ENCODE measurements around the gene ZNF550. TPM values are rescaled to one million over a fixed set of nuclear protein-coding genes. Genes with fewer than 3 reads are reported as not detected.

The ZNF550 gene
- total and polyA plus RNA-seq, 2 donors (not counting 1 experiment from before 2014, with no cell fraction given) = 18.0 to 31.1 TPM

DNA sequence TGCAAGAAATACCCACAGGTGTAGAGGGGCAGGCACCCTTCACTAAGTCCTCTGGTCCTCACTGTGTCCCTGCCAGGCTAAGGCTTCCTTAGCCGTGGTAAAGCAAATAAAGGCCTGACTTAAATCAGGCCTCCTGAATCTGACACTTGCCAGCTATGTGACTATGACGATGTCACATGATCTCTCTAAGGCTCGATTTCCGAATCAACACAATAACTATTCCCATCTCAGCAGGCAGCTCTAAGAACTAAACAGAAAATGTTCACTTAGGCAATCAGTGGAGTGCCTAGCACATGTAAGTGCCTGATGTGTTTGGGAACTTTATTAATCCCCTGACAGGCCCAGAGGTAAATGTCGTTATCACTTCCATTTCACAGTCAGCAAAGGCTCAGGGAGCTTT is 2.0 kb downstream of the ZNF550 start:
- peaks cover 45% of the 10 kb centered on the region for H3K79me2 ChIP-seq (ENCODE audit: control insufficient read depth, insufficient read depth, low read length)
- intact Hi-C loops (cut with micrococcal nuclease) = loop anchor here (2.0 kb wide), 1 partner anchor 75 kb away; the partner anchor contains the start of gene ZNF211
- no peak overlapping the region for H3K4me2 ChIP-seq (replicated peaks; ENCODE audit: low read depth, low read length, poor library complexity, severe bottlenecking)
- 100% methylated on average over 1 of the region's 5 CpGs for WGBS (ENCODE audit: insufficient coverage)
- H2AFZ ChIP-seq (ENCODE audit: insufficient read depth, low read depth, low read length, poor library complexity, severe bottlenecking) = no peak overlapping the region
- Mint-ChIP-seq H3K27me3 (peaks cover 8% of the 10 kb centered on the region), H3K9me3 (ENCODE audit: insufficient read depth) (peaks cover 2% of the 10 kb centered on the region), H3K27ac (no peak overlapping the region), H3K4me1 (peaks cover 30% of the 10 kb centered on the region), H3K4me3 (peak overlapping the region; percentile 94)
- H3K9ac ChIP-seq (ENCODE audit: low read length) = no peak overlapping the region
- ATAC-seq (ENCODE audit: low read depth) = no peak
- CTCF ChIA-PET = no interaction called here
- H3K27ac ChIP-seq (ENCODE audit: low read length in 2 of 2) = no peak overlapping the region
- no peak overlapping the region for H3K4me3 ChIP-seq (ENCODE audit: control extremely low read depth in 1 of 5, extremely low read depth in 1 of 5, insufficient read depth in 1 of 5, low read depth in 2 of 5, low read length in 4 of 5)
- peaks cover 0 to 4% (median 0%) of the 10 kb centered on the region in 4 experiments for H3K27me3 ChIP-seq (replicated peaks in 1 of 4; ENCODE audit: control extremely low read depth in 1 of 4, control insufficient read depth in 3 of 4, insufficient read depth in 4 of 4, low read length in 3 of 4)
- H3K36me3 ChIP-seq (replicated peaks in 1 of 2; ENCODE audit: control extremely low read depth in 1 of 2, control insufficient read depth in 1 of 2, extremely low read depth in 1 of 2, insufficient read depth in 2 of 2, low read length in 1 of 2) = peaks cover 4 to 22% of the 10 kb centered on the region in 2 experiments
- H4K20me1 ChIP-seq (ENCODE audit: control insufficient read depth, insufficient read depth, low read length, poor library complexity, severe bottlenecking) = peaks cover 5% of the 10 kb centered on the region
- H3K4me1 ChIP-seq (ENCODE audit: control insufficient read depth in 2 of 2, insufficient read depth in 2 of 2, low read length in 2 of 2) = peaks cover 19 to 21% of the 10 kb centered on the region in 2 donors
- H3K9me3 ChIP-seq (ENCODE audit: control extremely low read depth in 1 of 3, control insufficient read depth in 2 of 3, insufficient read depth in 1 of 3, low read length in 2 of 3) = peaks cover 5 to 20% (median 9%) of the 10 kb centered on the region in 3 donors
- POLR2A ChIA-PET = no interaction called here
- DNase-seq = no peak
- no peak for TF ChIP-seq EZH2 (IDR thresholded peaks at IDR 0.05; ENCODE audit: borderline replicate concordance, insufficient read depth, low read depth, low read length, poor library complexity, severe bottlenecking)
- no peak for TF ChIP-seq CTCF (IDR thresholded peaks at IDR 0.05)

GRCh38 chr19:57552432-57552831 is 7.2 kb downstream of the ZNF550 start:
- no peak for TF ChIP-seq EZH2 (IDR thresholded peaks at IDR 0.05; ENCODE audit: borderline replicate concordance, insufficient read depth, low read depth, low read length, poor library complexity, severe bottlenecking)
- TF ChIP-seq CTCF (IDR thresholded peaks at IDR 0.05) = no peak
- ChIA-PET POLR2A (no interaction called here), CTCF (no interaction called here)
- Histone ChIP-seq H3K27me3 (replicated peaks in 1 of 4; ENCODE audit: control extremely low read depth in 1 of 4, control insufficient read depth in 3 of 4, insufficient read depth in 4 of 4, low read length in 3 of 4) (no peaks in the 10 kb centered on the region), H3K27ac (ENCODE audit: low read length in 2 of 2) (no peak overlapping the region), H3K4me1 (ENCODE audit: control insufficient read depth in 2 of 2, insufficient read depth in 2 of 2, low read length in 2 of 2) (no peaks in the 10 kb centered on the region), H4K20me1 (ENCODE audit: control insufficient read depth, insufficient read depth, low read length, poor library complexity, severe bottlenecking) (no peaks in the 10 kb centered on the region), H2AFZ (ENCODE audit: insufficient read depth, low read depth, low read length, poor library complexity, severe bottlenecking) (no peak overlapping the region), H3K4me2 (replicated peaks; ENCODE audit: low read depth, low read length, poor library complexity, severe bottlenecking) (no peak overlapping the region), H3K9ac (ENCODE audit: low read length) (no peak overlapping the region), H3K9me3 (ENCODE audit: control extremely low read depth in 1 of 3, control insufficient read depth in 2 of 3, insufficient read depth in 1 of 3, low read length in 2 of 3) (peaks cover 0 to 24% (median 23%) of the 10 kb centered on the region in 3 donors), H3K4me3 (ENCODE audit: control extremely low read depth in 1 of 5, extremely low read depth in 1 of 5, insufficient read depth in 1 of 5, low read depth in 2 of 5, low read length in 4 of 5) (no peak overlapping the region), H3K36me3 (replicated peaks in 1 of 2; ENCODE audit: control extremely low read depth in 1 of 2, control insufficient read depth in 1 of 2, extremely low read depth in 1 of 2, insufficient read depth in 2 of 2, low read length in 1 of 2) (peaks cover 11 to 70% of the 10 kb centered on the region in 2 experiments), H3K79me2 (ENCODE audit: control insufficient read depth, insufficient read depth, low read length) (peaks cover 17% of the 10 kb centered on the region)
- H3K27ac Mint-ChIP-seq = no peak overlapping the region
- WGBS (ENCODE audit: insufficient coverage) = 91% methylated on average over 1 of the region's 2 CpGs
- intact Hi-C loops (cut with micrococcal nuclease) = no loop called here
- DNase-seq (no peak), ATAC-seq (ENCODE audit: low read depth) (no peak)
- peaks cover 21% of the 10 kb centered on the region for H3K9me3 Mint-ChIP-seq (ENCODE audit: insufficient read depth)
- peaks cover 3% of the 10 kb centered on the region for H3K4me1 Mint-ChIP-seq
- no peak overlapping the region for H3K4me3 Mint-ChIP-seq
- H3K27me3 Mint-ChIP-seq = no peaks in the 10 kb centered on the region

All from B cell (primary cell).